ENCODE measurements around the gene SPECC1. TPM values are rescaled to one million over a fixed set of nuclear protein-coding genes. Genes with fewer than 3 reads are reported as not detected.

SPECC1 gene
- total RNA-seq, 1 donor from 2014 or later: 83.0 TPM

GRCh38 chr17:20083156-20083859, 74.1 kb downstream of the SPECC1 start:
- Mint-ChIP-seq H3K27me3 (ENCODE audit: low read depth, unreplicated experiment) (peaks cover 17% of the 10 kb centered on the region), H3K9me3 (ENCODE audit: unreplicated experiment) (peaks cover 2% of the 10 kb centered on the region), H3K4me1 (ENCODE audit: low read depth, unreplicated experiment) (peaks cover 4% of the 10 kb centered on the region), H3K36me3 (ENCODE audit: low read depth, unreplicated experiment) (no peaks in the 10 kb centered on the region), H3K27ac (ENCODE audit: unreplicated experiment) (no peak overlapping the region), H3K4me3 (ENCODE audit: unreplicated experiment) (no peak overlapping the region)
- no peak for TF ChIP-seq EZH2 (IDR thresholded peaks at IDR 0.05; ENCODE audit: insufficient read depth, low read length)
- TF ChIP-seq CTCF (IDR thresholded peaks at IDR 0.05; ENCODE audit: insufficient read depth, low read depth, low read length): no peak
- H3K27ac ChIP-seq (ENCODE audit: low read depth, low read length): no peak overlapping the region
- H3K79me2 ChIP-seq (ENCODE audit: insufficient read depth, low read length): no peaks in the 10 kb centered on the region
- no peak overlapping the region for H3K4me2 ChIP-seq (ENCODE audit: low read length)
- no peaks in the 10 kb centered on the region for H3K9me3 ChIP-seq (ENCODE audit: insufficient read depth, low read depth, low read length)
- H3K27me3 ChIP-seq (ENCODE audit: insufficient read depth, low read length): no peaks in the 10 kb centered on the region
- H3K4me3 ChIP-seq (ENCODE audit: insufficient read depth, low read depth, low read length): no peak overlapping the region
- FAIRE-seq (no peak), DNase-seq (ENCODE audit: low read depth) (no peak)
- H3K4me1 ChIP-seq (ENCODE audit: insufficient read depth, low read length): peaks cover 8% of the 10 kb centered on the region
- no peaks in the 10 kb centered on the region for H4K20me1 ChIP-seq (ENCODE audit: insufficient read depth, low read length)
- no peak overlapping the region for H3K9ac ChIP-seq (ENCODE audit: low read length)
- H2AFZ ChIP-seq (ENCODE audit: low read depth, low read length): no peak overlapping the region
- no peaks in the 10 kb centered on the region for H3K36me3 ChIP-seq (ENCODE audit: insufficient read depth, low read length)

GRCh38 chr17:20084621-20085282, 75.6 kb downstream of the SPECC1 start:
- Histone ChIP-seq H3K36me3 (ENCODE audit: insufficient read depth, low read length) (no peaks in the 10 kb centered on the region), H3K79me2 (ENCODE audit: insufficient read depth, low read length) (no peaks in the 10 kb centered on the region), H3K4me2 (ENCODE audit: low read length) (peak overlapping the region; percentile 38), H4K20me1 (ENCODE audit: insufficient read depth, low read length) (no peaks in the 10 kb centered on the region), H3K4me1 (ENCODE audit: insufficient read depth, low read length) (peaks cover 8% of the 10 kb centered on the region), H3K4me3 (ENCODE audit: insufficient read depth, low read depth, low read length) (no peak overlapping the region), H2AFZ (ENCODE audit: low read depth, low read length) (no peak overlapping the region), H3K27me3 (ENCODE audit: insufficient read depth, low read length) (no peaks in the 10 kb centered on the region), H3K9ac (ENCODE audit: low read length) (no peak overlapping the region), H3K27ac (ENCODE audit: low read depth, low read length) (no peak overlapping the region), H3K9me3 (ENCODE audit: insufficient read depth, low read depth, low read length) (no peaks in the 10 kb centered on the region)
- FAIRE-seq (no peak), DNase-seq (ENCODE audit: low read depth) (no peak)
- peaks cover 4% of the 10 kb centered on the region for H3K4me1 Mint-ChIP-seq (ENCODE audit: low read depth, unreplicated experiment)
- TF ChIP-seq EZH2 (IDR thresholded peaks at IDR 0.05; ENCODE audit: insufficient read depth, low read length) (no peak), CTCF (IDR thresholded peaks at IDR 0.05; ENCODE audit: insufficient read depth, low read depth, low read length) (no peak)
- no peak overlapping the region for H3K27ac Mint-ChIP-seq (ENCODE audit: unreplicated experiment)
- peaks cover 17% of the 10 kb centered on the region for H3K27me3 Mint-ChIP-seq (ENCODE audit: low read depth, unreplicated experiment)
- no peak overlapping the region for H3K4me3 Mint-ChIP-seq (ENCODE audit: unreplicated experiment)
- H3K36me3 Mint-ChIP-seq (ENCODE audit: low read depth, unreplicated experiment): no peaks in the 10 kb centered on the region
- H3K9me3 Mint-ChIP-seq (ENCODE audit: unreplicated experiment): peaks cover 2% of the 10 kb centered on the region

All from astrocyte (in vitro differentiated cells and primary cell).